ENCODE results near the gene SNED1.

The SNED1 gene

GRCh38 chr2:241072151-241072550 lies 73.7 kb downstream of the SNED1 start:
- DNase-seq (ENCODE audit: low spot score), result no peak
- no peak for TF ChIP-seq CTCF (IDR thresholded peaks at IDR 0.05; ENCODE audit: extremely low read depth, insufficient read depth, missing control alignments)
- in situ Hi-C loops (cut with MboI; ENCODE audit: low pct_unique_long_range_greater_than_20kb, low sequenced_read_pairs, unreplicated experiment), result no loop called here

GRCh38 chr2:241072553-241073165 lies 74.2 kb downstream of the SNED1 start:
- in situ Hi-C loops (cut with MboI; ENCODE audit: low pct_unique_long_range_greater_than_20kb, low sequenced_read_pairs, unreplicated experiment), result no loop called here
- no peak for DNase-seq (ENCODE audit: low spot score)
- no peak for TF ChIP-seq CTCF (IDR thresholded peaks at IDR 0.05; ENCODE audit: extremely low read depth, insufficient read depth, missing control alignments)

GRCh38 chr2:241073166-241074064 lies 75.0 kb downstream of the SNED1 start:
- TF ChIP-seq CTCF (IDR thresholded peaks at IDR 0.05; ENCODE audit: extremely low read depth, insufficient read depth, missing control alignments), result no peak
- in situ Hi-C loops (cut with MboI; ENCODE audit: low pct_unique_long_range_greater_than_20kb, low sequenced_read_pairs, unreplicated experiment), result no loop called here

GRCh38 chr2:241074065-241074818 lies 75.8 kb downstream of the SNED1 start:
- in situ Hi-C loops (cut with MboI; ENCODE audit: low pct_unique_long_range_greater_than_20kb, low sequenced_read_pairs, unreplicated experiment), result no loop called here
- no peak for TF ChIP-seq CTCF (IDR thresholded peaks at IDR 0.05; ENCODE audit: extremely low read depth, insufficient read depth, missing control alignments)
- DNase-seq (ENCODE audit: low spot score), result no peak

More at GRCh38 chr2:241073166-241074064, 75.0 kb downstream of the SNED1 start:
- DNase-seq (ENCODE audit: low spot score), result no peak

- no peak for DNase-seq (ENCODE audit: low spot score)
- in situ Hi-C loops (cut with MboI; ENCODE audit: low pct_unique_long_range_greater_than_20kb, low sequenced_read_pairs, unreplicated experiment), result no loop called here
- TF ChIP-seq CTCF (IDR thresholded peaks at IDR 0.05; ENCODE audit: extremely low read depth, insufficient read depth, missing control alignments), result no peak
Observed at GRCh38 chr2:241074901-241075540, 76.6 kb downstream of the SNED1 start.
